ENCODE results near the gene IFI30. TPM values are rescaled to one million over a fixed set of nuclear protein-coding genes. Genes with fewer than 3 reads are reported as not detected.
A peak's percentile ranks its signal among the peaks of the same experiment; 100 is the strongest.

Gene IFI30
- total RNA-seq, 1 experiment from 2014 or later, result not detected

DNA sequence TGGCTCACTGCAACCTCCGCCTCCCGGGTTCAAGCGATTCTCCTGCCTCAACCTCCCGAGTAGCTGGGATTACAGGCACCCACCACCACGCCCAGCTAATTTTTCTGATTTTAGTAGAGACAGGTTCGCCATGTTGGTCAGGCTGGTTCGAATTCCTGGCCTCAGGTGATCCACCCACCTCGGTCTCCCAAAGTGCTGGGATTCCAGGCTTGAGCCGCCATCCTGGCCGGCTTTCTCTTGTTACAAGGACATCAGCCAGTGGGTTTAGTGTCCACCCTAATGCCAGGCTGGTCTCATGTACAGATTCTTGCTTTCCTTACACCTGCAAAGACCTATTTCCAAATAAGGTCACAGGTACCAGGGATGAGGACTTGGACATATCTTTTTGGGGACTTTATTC is 13.8 kb upstream of the IFI30 start:
- Histone ChIP-seq H3K4me3 (ENCODE audit: low read depth, low read length, poor library complexity, severe bottlenecking) (no peak overlapping the region), H3K27ac (ENCODE audit: low read depth, low read length, poor library complexity, severe bottlenecking) (no peak overlapping the region), H3K4me1 (ENCODE audit: insufficient read depth, low read length, poor library complexity, severe bottlenecking) (no peaks in the 10 kb centered on the region), H3K27me3 (replicated peaks; ENCODE audit: insufficient read depth, low read depth, low read length, poor library complexity) (no peaks in the 10 kb centered on the region), H3K9me3 (ENCODE audit: low read depth, low read length, poor library complexity, severe bottlenecking) (no peaks in the 10 kb centered on the region), H3K36me3 (ENCODE audit: insufficient read depth, low read length, poor library complexity, severe bottlenecking) (peaks cover 24% of the 10 kb centered on the region)
- no peak for DNase-seq (ENCODE audit: low spot score)
- CTCF ChIA-PET, result interaction anchor here (1.7 kb wide), 1 partner anchor 47 kb away, joined by 5 read pairs; no protein-coding TSS in a partner anchor
- intact Hi-C loops (cut with micrococcal nuclease; ENCODE audit: unreplicated experiment), result no loop called here
- TF ChIP-seq EZH2 (IDR thresholded peaks at IDR 0.05; ENCODE audit: borderline replicate concordance, low read depth, low read length, poor library complexity, severe bottlenecking), result no peak
- TF ChIP-seq, protein P1, sequence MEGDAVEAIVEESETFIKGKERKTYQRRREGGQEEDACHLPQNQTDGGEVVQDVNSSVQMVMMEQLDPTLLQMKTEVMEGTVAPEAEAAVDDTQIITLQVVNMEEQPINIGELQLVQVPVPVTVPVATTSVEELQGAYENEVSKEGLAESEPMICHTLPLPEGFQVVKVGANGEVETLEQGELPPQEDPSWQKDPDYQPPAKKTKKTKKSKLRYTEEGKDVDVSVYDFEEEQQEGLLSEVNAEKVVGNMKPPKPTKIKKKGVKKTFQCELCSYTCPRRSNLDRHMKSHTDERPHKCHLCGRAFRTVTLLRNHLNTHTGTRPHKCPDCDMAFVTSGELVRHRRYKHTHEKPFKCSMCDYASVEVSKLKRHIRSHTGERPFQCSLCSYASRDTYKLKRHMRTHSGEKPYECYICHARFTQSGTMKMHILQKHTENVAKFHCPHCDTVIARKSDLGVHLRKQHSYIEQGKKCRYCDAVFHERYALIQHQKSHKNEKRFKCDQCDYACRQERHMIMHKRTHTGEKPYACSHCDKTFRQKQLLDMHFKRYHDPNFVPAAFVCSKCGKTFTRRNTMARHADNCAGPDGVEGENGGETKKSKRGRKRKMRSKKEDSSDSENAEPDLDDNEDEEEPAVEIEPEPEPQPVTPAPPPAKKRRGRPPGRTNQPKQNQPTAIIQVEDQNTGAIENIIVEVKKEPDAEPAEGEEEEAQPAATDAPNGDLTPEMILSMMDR (conservative IDR thresholded peaks at IDR 0.05; ENCODE audit: low read depth, low read length), result no peak
- POLR2A ChIA-PET (ENCODE audit: low non-redundant PET), result interaction anchor here (0.6 kb wide), 1 partner anchor 62 kb away, joined by 7 read pairs; no protein-coding TSS in a partner anchor
- no TSS peak for BruUV-seq (replicated peaks)

DNA sequence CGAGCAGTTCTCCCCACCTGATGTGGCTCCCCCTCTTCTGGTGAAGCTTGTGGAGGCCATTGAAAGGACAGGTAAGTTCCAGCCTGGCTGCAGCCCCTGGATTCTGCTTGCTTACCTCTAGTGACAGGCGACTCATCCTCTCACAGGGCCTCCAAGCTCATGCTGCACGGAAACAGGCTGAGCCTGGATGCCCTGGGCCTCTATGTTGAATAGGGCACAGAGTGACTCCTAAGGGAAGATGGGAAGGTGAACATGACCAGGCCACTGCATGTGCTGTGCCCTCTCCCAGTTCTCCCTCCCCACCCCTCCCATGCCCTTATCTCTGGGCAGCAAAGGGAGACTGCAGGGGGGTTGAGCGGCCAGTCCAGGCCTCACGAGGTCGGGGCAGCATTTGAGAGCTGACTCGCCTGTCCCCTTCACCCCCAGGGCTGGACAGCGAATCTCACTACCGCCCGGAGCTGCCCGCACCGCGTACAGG is 13.1 kb upstream of the IFI30 start:
- no peak for DNase-seq (ENCODE audit: low spot score)
- Histone ChIP-seq H3K4me3 (ENCODE audit: low read depth, low read length, poor library complexity, severe bottlenecking) (peak overlapping the region; percentile 35), H3K27me3 (replicated peaks; ENCODE audit: insufficient read depth, low read depth, low read length, poor library complexity) (no peaks in the 10 kb centered on the region), H3K27ac (ENCODE audit: low read depth, low read length, poor library complexity, severe bottlenecking) (peak overlapping the region; percentile 65), H3K36me3 (ENCODE audit: insufficient read depth, low read length, poor library complexity, severe bottlenecking) (peaks cover 27% of the 10 kb centered on the region), H3K4me1 (ENCODE audit: insufficient read depth, low read length, poor library complexity, severe bottlenecking) (no peaks in the 10 kb centered on the region), H3K9me3 (ENCODE audit: low read depth, low read length, poor library complexity, severe bottlenecking) (no peaks in the 10 kb centered on the region)
- no TSS peak for BruUV-seq (replicated peaks)
- intact Hi-C loops (cut with micrococcal nuclease; ENCODE audit: unreplicated experiment), result no loop called here
- TF ChIP-seq, protein P1 (conservative IDR thresholded peaks at IDR 0.05; ENCODE audit: low read depth, low read length), result no peak
- no peak for TF ChIP-seq EZH2 (IDR thresholded peaks at IDR 0.05; ENCODE audit: borderline replicate concordance, low read depth, low read length, poor library complexity, severe bottlenecking)
- ChIA-PET CTCF (interaction anchor here (0.6 to 1.7 kb wide), 3 partner anchors 16 to 250 kb away, joined by 3 to 11 read pairs (median 5); no protein-coding TSS in a partner anchor), POLR2A (ENCODE audit: low non-redundant PET) (interaction anchor here (0.6 kb wide), 1 partner anchor 62 kb away, joined by 7 read pairs; no protein-coding TSS in a partner anchor)

DNA sequence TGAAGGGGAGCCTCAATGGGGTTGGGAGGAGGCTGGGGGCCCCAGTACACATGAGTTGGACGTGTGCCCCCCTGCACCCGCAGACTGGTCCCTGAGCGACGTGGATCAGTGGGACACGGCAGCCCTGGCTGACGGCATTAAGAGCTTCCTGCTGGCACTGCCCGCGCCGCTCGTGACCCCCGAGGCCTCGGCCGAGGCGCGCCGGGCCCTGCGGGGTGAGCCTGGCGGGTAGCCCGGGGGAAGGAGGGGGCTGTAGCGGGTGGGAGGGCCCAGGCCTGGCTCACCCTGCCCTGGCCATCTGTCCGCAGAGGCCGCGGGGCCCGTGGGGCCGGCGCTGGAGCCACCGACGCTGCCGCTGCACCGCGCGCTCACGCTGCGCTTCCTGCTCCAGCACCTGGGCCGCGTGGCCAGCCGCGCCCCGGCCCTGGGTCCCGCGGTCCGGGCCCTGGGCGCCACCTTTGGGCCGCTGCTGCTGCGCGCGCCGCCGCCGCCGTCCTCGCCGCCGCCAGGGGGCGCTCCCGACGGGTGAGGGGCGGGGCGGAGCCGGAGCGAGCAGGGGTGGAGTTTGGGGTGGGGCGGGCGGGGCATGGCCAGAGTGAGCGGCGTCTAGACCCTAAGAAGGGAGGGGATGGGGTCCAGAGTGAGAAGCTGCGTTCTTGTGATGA is 12.5 kb upstream of the IFI30 start:
- intact Hi-C loops (cut with micrococcal nuclease; ENCODE audit: unreplicated experiment), result no loop called here
- peak overlapping the region; percentile 35 for H3K4me3 ChIP-seq (ENCODE audit: low read depth, low read length, poor library complexity, severe bottlenecking)
- peaks cover 28% of the 10 kb centered on the region for H3K36me3 ChIP-seq (ENCODE audit: insufficient read depth, low read length, poor library complexity, severe bottlenecking)

More for the DNA sequence above, 12.5 kb upstream of the IFI30 start:
- DNase-seq (ENCODE audit: low spot score), result peak; percentile 66
- Histone ChIP-seq H3K27ac (ENCODE audit: low read depth, low read length, poor library complexity, severe bottlenecking) (peak overlapping the region; percentile 65), H3K4me1 (ENCODE audit: insufficient read depth, low read length, poor library complexity, severe bottlenecking) (no peaks in the 10 kb centered on the region), H3K9me3 (ENCODE audit: low read depth, low read length, poor library complexity, severe bottlenecking) (no peaks in the 10 kb centered on the region), H3K27me3 (replicated peaks; ENCODE audit: insufficient read depth, low read depth, low read length, poor library complexity) (no peaks in the 10 kb centered on the region)
- BruUV-seq (replicated peaks), result no TSS peak
- ChIA-PET POLR2A (ENCODE audit: low non-redundant PET) (no interaction called here), CTCF (interaction anchor here (0.6 to 1.7 kb wide), 6 partner anchors 8 to 249 kb away, joined by 3 to 11 read pairs (median 4); partner anchors contain the start of gene PIK3R2)
- no peak for TF ChIP-seq EZH2 (IDR thresholded peaks at IDR 0.05; ENCODE audit: borderline replicate concordance, low read depth, low read length, poor library complexity, severe bottlenecking)
- TF ChIP-seq, protein P1 (conservative IDR thresholded peaks at IDR 0.05; ENCODE audit: low read depth, low read length), result peak; percentile 31; the same call in 1 of the 2 replicates
